HepG2 (cell line): ENCODE measurements around the gene OR6V1. TPM values are rescaled to one million over a fixed set of nuclear protein-coding genes. Genes with fewer than 3 reads are reported as not detected.

Experiments used
- ATAC-seq: fragments of 200-7000 bp; cut with Tn5 transposase; 3 replicates; pipeline ENCODE4 v1.9.1; 2020; ENCODE audit warnings: mild to moderate bottlenecking, moderate library complexity
- BruUV-seq: library from RNA; stranded (reverse); fragments of 400-500 nt; replicated peaks from 2 replicates; lab custom pipeline; 2021; lab: Mats Ljungman, UMichigan
- CTCF ChIA-PET: fragments of 300-600 bp; formaldehyde crosslinking; extraction: SDS; loops from one replicate; lab custom pipeline; 2021; ENCODE audit warnings: low total read pairs, inconsistent platforms, low intra/inter-chr PET ratio; lab: Yijun Ruan, JAX
- POLR2A ChIA-PET: fragments of 350-600 bp; sonication (Branson Sonifier 250); formaldehyde crosslinking; loops from one replicate; lab custom pipeline; 2020; ENCODE audit warnings: antibody characterized with exemption, inconsistent platforms; lab: Yijun Ruan, JAX
- DNase-seq: peaks from one replicate; pipeline ENCODE4 v3.0.0-alpha.2; 2015; ENCODE audit warnings: low spot score
- FAIRE-seq: peaks from 3 replicates; lab custom pipeline; 2011; peaks lifted over from hg19 to GRCh38; lab: Jason Lieb, UNC
- H2AFZ ChIP-seq: one replicate; pipeline ENCODE4 v1.6.1; 2011; ENCODE audit warnings: low read length, inconsistent platforms
- H3K27ac ChIP-seq: fragments of 300-600 bp; 3 replicates; pipeline ENCODE4 v1.8.0; 2011; ENCODE audit warnings: mixed run types, mild to moderate bottlenecking, mixed read lengths, low read length, inconsistent platforms; ENCODE audit not compliant: insufficient read depth; ENCODE audit errors: extremely low read length
- H3K27me3 ChIP-seq, 2 experiments: fragments of 200-600 bp in 1 of 2; 2 replicates in 1 of 2; 3 replicates in 1 of 2; pipeline versions ENCODE4 v1.6.0 to v1.8.0; 2011; ENCODE audit warnings: low read length in 2 of 2, mild to moderate bottlenecking in 2 of 2, moderate library complexity in 2 of 2, inconsistent platforms in 1 of 2; ENCODE audit not compliant: insufficient read depth in 2 of 2, control insufficient read depth in 1 of 2
- H3K36me3 ChIP-seq, 2 experiments: fragments of 200-600 bp in 1 of 2; replicated peaks in 1 of 2; 2 replicates in 1 of 2; 3 replicates in 1 of 2; pipeline versions ENCODE4 v1.5.1 to v1.8.0; 2011; ENCODE audit warnings: low read length in 2 of 2, inconsistent platforms in 1 of 2; ENCODE audit not compliant: insufficient read depth in 2 of 2, control insufficient read depth in 1 of 2
- H3K4me1 ChIP-seq: 2 replicates; pipeline ENCODE4 v1.5.1; 2012; ENCODE audit warnings: low read length, inconsistent platforms; ENCODE audit not compliant: insufficient read depth
- H3K4me2 ChIP-seq: 2 replicates; pipeline ENCODE4 v1.6.0; 2011; ENCODE audit warnings: low read depth, low read length, inconsistent platforms
- H3K4me3 ChIP-seq, 3 experiments: fragments of 200-600 bp in 1 of 3; sonication (generic), shearing (Covaris generic) in 1 of 3; replicated peaks in 1 of 3; 2 replicates each; pipeline ENCODE4 v1.5.1; 2011 to 2016; ENCODE audit warnings: low read length in 3 of 3, inconsistent platforms in 2 of 3, low read depth in 2 of 3, mild to moderate bottlenecking in 2 of 3, control low read depth in 1 of 3, mixed read lengths in 1 of 3; ENCODE audit not compliant: insufficient read depth in 1 of 3
- H3K79me2 ChIP-seq: one replicate; pipeline ENCODE4 v1.6.1; 2011; ENCODE audit warnings: low read length, inconsistent platforms; ENCODE audit not compliant: insufficient read depth
- H3K9ac ChIP-seq: 2 replicates; pipeline ENCODE4 v1.6.0; 2011; ENCODE audit warnings: mild to moderate bottlenecking, low read depth, low read length, inconsistent platforms; ENCODE audit not compliant: insufficient read depth
- H3K9me3 ChIP-seq: 2 replicates; pipeline ENCODE4 v1.5.1; 2012; ENCODE audit warnings: mild to moderate bottlenecking, low read length
- H4K20me1 ChIP-seq: 2 replicates; pipeline ENCODE4 v1.6.0; 2011; ENCODE audit warnings: inconsistent platforms, mild to moderate bottlenecking, low read length, moderate library complexity; ENCODE audit not compliant: insufficient read depth
- NFATC3 ChIP-seq: sonication (generic); formaldehyde crosslinking; IDR thresholded peaks from 2 replicates; pipeline ENCODE4 v1.5.1; 2020; ENCODE audit warnings: mild to moderate bottlenecking, missing genetic modification reagents
- TBX2 ChIP-seq: sonication (generic); formaldehyde crosslinking; IDR thresholded peaks from 2 replicates; pipeline ENCODE4 v1.5.0; 2020; ENCODE audit warnings: missing genetic modification reagents, mild to moderate bottlenecking, borderline replicate concordance
- ZBTB42 ChIP-seq: sonication (generic); formaldehyde crosslinking; IDR thresholded peaks from 2 replicates; pipeline ENCODE4 v1.5.0; 2020; ENCODE audit warnings: mild to moderate bottlenecking, missing genetic modification reagents
- ZFAT ChIP-seq: sonication (generic); formaldehyde crosslinking; conservative IDR thresholded peaks from 2 replicates; pipeline ENCODE4 v1.8.1; 2023; ENCODE audit warnings: missing genetic modification reagents, inconsistent platforms
- ZNF180 ChIP-seq: sonication (generic); formaldehyde crosslinking; IDR thresholded peaks from 2 replicates; pipeline ENCODE4 v1.4.0; 2020; ENCODE audit warnings: low read depth, missing genetic modification reagents, borderline replicate concordance
- ZNF224 ChIP-seq: sonication (generic); formaldehyde crosslinking; IDR thresholded peaks from 2 replicates; pipeline ENCODE4 v1.5.0; 2020; ENCODE audit warnings: mild to moderate bottlenecking, missing genetic modification reagents
- ZNF260 ChIP-seq: sonication (generic); formaldehyde crosslinking; IDR thresholded peaks from 2 replicates; pipeline ENCODE4 v1.4.0; 2020; ENCODE audit warnings: missing genetic modification reagents, low read depth, mild to moderate bottlenecking, borderline replicate concordance
- ZNF431 ChIP-seq: sonication (generic); formaldehyde crosslinking; IDR thresholded peaks from 2 replicates; pipeline ENCODE4 v1.9.0; 2022; ENCODE audit warnings: missing genetic modification reagents, low read depth, mild to moderate bottlenecking, borderline replicate concordance
- ZNF652 ChIP-seq: IDR thresholded peaks from 2 replicates; pipeline ENCODE4 v1.6.1; 2016; ENCODE audit warnings: low read depth, borderline replicate concordance
- ZNF713 ChIP-seq: sonication (generic); formaldehyde crosslinking; IDR thresholded peaks from 2 replicates; pipeline ENCODE4 v1.4.0; 2020; ENCODE audit warnings: mild to moderate bottlenecking, missing genetic modification reagents
- WGBS: methylation state at CpG from one replicate; pipeline ENCODE4 v1.1.6; 2017; ENCODE audit warnings: low lambda C conversion rate; 5-methylcytosine and 5-hydroxymethylcytosine counted together
- in situ Hi-C: cut with HindIII; loops from 2 replicates; pipeline ENCODE4 v1.10.0; 2017; ENCODE audit warnings: low pct_unique_long_range_greater_than_20kb; ENCODE audit not compliant: extremely low pct_ligation_motif_present
- intact Hi-C: fragments of 100-400 bp; cut with micrococcal nuclease; formaldehyde crosslinking; loops from one replicate; pipeline ENCODE4 v1.10.0; 2022; ENCODE audit not compliant: unreplicated experiment
- polyA plus RNA-seq, 8 experiments: library from polyadenylated mRNA; depleted of rRNA in 3 of 8; stranded (reverse) in 7 of 8; unstranded in 1 of 8; fragments of >200 nt; fragmentation: Illumina TruSeq in 4 of 8; extraction: Trizol in 4 of 8; gene quantifications; 2 replicates each; pipeline versions ENCODE4 v1.2.1 to v1.2.3, GENCODE V29; 2011 to 2016; ENCODE audit warnings: low read depth in 4 of 8, missing spikeins in 1 of 8, mixed read lengths in 1 of 8; ENCODE audit not compliant: insufficient read depth in 1 of 8
- total RNA-seq, 5 experiments: library from RNA; depleted of rRNA; stranded (reverse); fragments of >200 nt; fragmentation: Illumina TruSeq; extraction: Trizol; gene quantifications; 2 replicates each; pipeline ENCODE4 v1.2.3, GENCODE V29; 2016; ENCODE audit warnings: low read depth in 1 of 5
- TF ChIP-seq, protein P1 (sequence below): sonication (generic); formaldehyde crosslinking; IDR thresholded peaks from 2 replicates; pipeline ENCODE4 v1.5.0; 2020; ENCODE audit warnings: missing genetic modification reagents

Gene OR6V1
- total and polyA plus RNA-seq, 2 of the 13 experiments (the other 11 are each of a cell fraction or from before 2014, with no cell fraction given), result not detected

DNA sequence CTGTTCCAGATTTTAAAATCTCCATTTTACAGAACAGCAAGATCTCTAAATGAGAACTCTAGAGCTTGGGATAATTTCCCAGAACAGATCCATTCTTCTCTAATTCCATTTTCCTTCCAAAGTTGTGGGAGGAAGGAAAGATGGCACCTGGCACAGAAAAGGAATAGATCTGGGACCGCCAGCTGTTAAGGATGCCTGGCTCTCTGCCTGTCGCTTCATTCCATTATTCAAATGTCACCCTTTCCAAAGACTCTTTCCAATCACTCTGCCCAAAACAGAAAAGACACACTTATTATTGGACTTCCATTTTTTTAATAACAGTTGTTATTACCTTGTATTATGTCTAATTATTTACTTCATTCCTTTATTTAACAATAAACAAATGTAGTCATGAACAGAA is 24.5 kb upstream of the OR6V1 start:
- no peak overlapping the region for H2AFZ ChIP-seq
- TF ChIP-seq ZNF713 (CRISPR knock-in tag), result no peak
- TF ChIP-seq TBX2 (CRISPR knock-in tag), result no peak
- TF ChIP-seq ZFAT (CRISPR knock-in tag), result no peak
- no peak for TF ChIP-seq ZNF431 (CRISPR knock-in tag)
- no peak for TF ChIP-seq ZNF224 (CRISPR knock-in tag)
- TF ChIP-seq ZNF260, result no peak
- TF ChIP-seq ZBTB42 (CRISPR knock-in tag), result no peak
- no peak for TF ChIP-seq ZNF180 (CRISPR knock-in tag)
- no peak for TF ChIP-seq NFATC3 (CRISPR knock-in tag)
- no peak for TF ChIP-seq ZNF652
- TF ChIP-seq, protein P1, sequence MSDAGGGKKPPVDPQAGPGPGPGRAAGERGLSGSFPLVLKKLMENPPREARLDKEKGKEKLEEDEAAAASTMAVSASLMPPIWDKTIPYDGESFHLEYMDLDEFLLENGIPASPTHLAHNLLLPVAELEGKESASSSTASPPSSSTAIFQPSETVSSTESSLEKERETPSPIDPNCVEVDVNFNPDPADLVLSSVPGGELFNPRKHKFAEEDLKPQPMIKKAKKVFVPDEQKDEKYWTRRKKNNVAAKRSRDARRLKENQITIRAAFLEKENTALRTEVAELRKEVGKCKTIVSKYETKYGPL (CRISPR knock-in tag), result no peak
- TF ChIP-seq, all 625 proteins: peak for 0
- H3K4me1 ChIP-seq, result no peaks in the 10 kb centered on the region
- intact Hi-C loops (no loop called here), in situ Hi-C loops (no loop called here)
- WGBS, result 34% methylated on average over 2 of the region's 2 CpGs
- no peak overlapping the region for H3K27ac ChIP-seq
- no peaks in the 10 kb centered on the region for H4K20me1 ChIP-seq
- no peak overlapping the region for H3K4me2 ChIP-seq
- CTCF ChIA-PET, result no interaction called here
- no peaks in the 10 kb centered on the region for H3K36me3 ChIP-seq
- H3K9ac ChIP-seq, result no peak overlapping the region
- H3K4me3 ChIP-seq, result no peak overlapping the region
- H3K79me2 ChIP-seq, result no peaks in the 10 kb centered on the region
- no peaks in the 10 kb centered on the region for H3K27me3 ChIP-seq
- POLR2A ChIA-PET, result no interaction called here
- DNase-seq (no peak), ATAC-seq (no peak), FAIRE-seq (no peak)
- H3K9me3 ChIP-seq, result no peaks in the 10 kb centered on the region
- BruUV-seq, result no TSS peak
